Natural killer cell treated with Interleukin-12 subunit alpha and Interleukin-12 subunit beta and Interleukin-15 and Interleukin-18, amount 100 ng/mL, for 72 hours (primary cell): ENCODE measurements around the gene CACNA2D3. TPM values are rescaled to one million over a fixed set of nuclear protein-coding genes. Genes with fewer than 3 reads are reported as not detected.

ENCODE experiments used
- ATAC-seq, 2 donors: fragments of 150-1000 bp; cut with Tn5 transposase in 1 of 2; sonication (Bioruptor Pico), chemical (Tn5 transposase) in 1 of 2; 2 replicates each; pipeline ENCODE4 v1.10.0; 2021
- DNase-seq: peaks from one replicate; pipeline ENCODE4 v3.0.0; 2022; ENCODE audit warnings: low spot score
- H3K27ac Mint-ChIP-seq, 2 donors: 1 replicate in 1 of 2; 2 replicates in 1 of 2; pipeline ENCODE4 v1.8.0; 2022; ENCODE audit warnings: mixed read lengths in 2 of 2, mild to moderate bottlenecking in 1 of 2, moderate library complexity in 1 of 2
- H3K27me3 Mint-ChIP-seq, 2 donors: 1 replicate in 1 of 2; 2 replicates in 1 of 2; pipeline ENCODE4 v1.8.0; 2022; ENCODE audit warnings: mixed read lengths in 2 of 2
- H3K36me3 Mint-ChIP-seq: one replicate; pipeline ENCODE4 v1.8.0; 2022; ENCODE audit warnings: mixed read lengths
- H3K4me1 Mint-ChIP-seq, 2 donors: 1 replicate in 1 of 2; 2 replicates in 1 of 2; pipeline ENCODE4 v1.8.0; 2022; ENCODE audit warnings: low read depth in 2 of 2, mixed read lengths in 2 of 2, mild to moderate bottlenecking in 1 of 2
- H3K4me3 Mint-ChIP-seq: one replicate; pipeline ENCODE4 v1.8.0; 2022; ENCODE audit warnings: mixed read lengths
- H3K9me3 Mint-ChIP-seq: 2 replicates; pipeline ENCODE4 v1.8.0; 2022; ENCODE audit warnings: mixed read lengths
- total RNA-seq, 2 donors: library from RNA; stranded (reverse); gene quantifications; one replicate each; pipeline ENCODE4 v1.2.3, GENCODE V29; 2022

The CACNA2D3 gene
- total RNA-seq, 2 donors from 2014 or later = not detected

DNA sequence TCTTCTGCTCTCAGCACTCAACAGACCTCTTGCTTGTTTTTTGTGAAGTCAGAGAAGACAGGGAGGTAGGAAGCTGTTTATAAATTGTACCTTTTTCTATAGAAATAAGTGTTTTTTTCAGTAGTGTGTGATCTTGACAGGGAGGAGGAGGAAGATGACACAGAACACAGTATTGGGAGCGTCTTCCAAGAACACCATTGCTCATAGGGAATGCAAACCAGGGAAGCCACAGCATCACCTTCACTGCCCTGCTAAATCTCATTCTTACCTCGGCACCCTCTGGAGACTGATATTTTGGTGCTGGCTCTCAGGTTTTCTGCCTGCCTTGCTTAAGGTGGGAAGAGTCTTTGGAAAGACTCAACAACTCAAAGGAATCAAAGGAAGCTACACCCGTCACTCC is 636.1 kb downstream of the CACNA2D3 start:
- Mint-ChIP-seq H3K9me3 (peaks cover 3% of the 10 kb centered on the region), H3K4me1 (no peaks in the 10 kb centered on the region), H3K27me3 (no peaks in the 10 kb centered on the region), H3K4me3 (no peak overlapping the region), H3K36me3 (no peaks in the 10 kb centered on the region), H3K27ac (no peak overlapping the region)
- ATAC-seq (no peak), DNase-seq (no peak)

DNA sequence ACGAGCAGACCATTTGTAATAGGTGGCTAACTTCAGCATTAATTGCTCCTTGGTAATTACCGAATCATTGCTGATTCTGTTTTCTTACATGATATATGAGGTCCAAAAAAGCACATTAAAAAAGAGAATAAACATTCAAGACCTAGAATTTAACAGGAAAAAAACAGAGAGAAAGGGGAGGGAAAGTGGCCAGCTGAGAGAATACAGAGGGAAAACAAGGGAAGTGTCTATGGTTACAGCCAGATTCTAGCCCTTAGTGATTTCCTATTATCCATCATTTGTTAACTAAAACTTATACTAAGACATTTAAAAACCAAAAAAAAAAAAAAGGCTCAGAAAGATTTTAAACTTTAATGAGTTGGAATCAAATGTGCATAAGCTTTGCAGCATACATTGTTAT is 636.8 kb downstream of the CACNA2D3 start:
- Mint-ChIP-seq H3K9me3 (peaks cover 3% of the 10 kb centered on the region), H3K36me3 (no peaks in the 10 kb centered on the region), H3K4me1 (no peaks in the 10 kb centered on the region), H3K27me3 (no peaks in the 10 kb centered on the region), H3K27ac (no peak overlapping the region), H3K4me3 (no peak overlapping the region)
- no peak for DNase-seq
- ATAC-seq = no peak

DNA sequence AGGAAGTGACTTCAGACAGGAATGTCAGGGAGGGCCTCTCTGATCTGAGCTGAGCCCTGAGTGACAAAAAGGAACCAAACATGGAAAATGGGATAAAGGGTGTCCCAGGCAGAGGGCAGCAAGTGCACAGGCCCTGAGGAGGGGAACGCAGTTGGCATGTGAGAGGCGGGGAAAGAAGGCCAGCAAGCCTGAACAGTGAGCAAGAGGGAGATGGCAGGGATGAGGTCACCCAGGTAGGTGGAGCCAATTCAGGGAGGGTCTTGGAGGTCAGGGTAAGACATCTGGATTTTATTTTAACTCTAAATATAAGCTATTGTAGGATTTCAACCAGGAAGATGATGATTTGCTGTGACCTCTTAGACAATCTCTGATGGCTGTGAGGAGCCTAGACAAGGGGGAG is 637.8 kb downstream of the CACNA2D3 start:
- Mint-ChIP-seq H3K27ac (no peak overlapping the region), H3K4me3 (no peak overlapping the region), H3K27me3 (no peaks in the 10 kb centered on the region), H3K9me3 (peaks cover 3% of the 10 kb centered on the region), H3K4me1 (no peaks in the 10 kb centered on the region), H3K36me3 (no peaks in the 10 kb centered on the region)
- ATAC-seq = no peak
- DNase-seq = no peak

DNA sequence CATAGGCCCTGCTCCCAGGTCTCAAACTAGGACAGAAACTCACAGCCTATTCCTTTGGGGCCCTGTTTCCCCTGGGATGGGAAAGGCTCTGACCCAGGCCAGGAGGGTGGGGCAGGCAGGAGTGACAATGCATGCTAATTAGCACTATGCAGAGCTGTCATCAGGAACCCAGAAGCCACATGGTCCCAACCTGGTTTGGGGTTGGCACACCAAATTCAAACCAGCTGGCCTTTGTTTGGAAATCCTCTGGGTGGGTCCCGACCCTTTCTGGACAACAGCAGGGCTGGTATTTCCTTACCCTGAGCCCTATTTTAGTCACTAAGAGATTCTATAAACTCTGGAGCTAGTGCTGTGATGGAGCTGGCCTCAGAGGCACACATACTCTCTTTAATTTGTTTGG is 639.3 kb downstream of the CACNA2D3 start:
- Mint-ChIP-seq H3K4me3 (no peak overlapping the region), H3K36me3 (no peaks in the 10 kb centered on the region), H3K4me1 (no peaks in the 10 kb centered on the region), H3K27me3 (no peaks in the 10 kb centered on the region), H3K27ac (no peak overlapping the region), H3K9me3 (peaks cover 3% of the 10 kb centered on the region)
- DNase-seq (no peak), ATAC-seq (no peak)

DNA sequence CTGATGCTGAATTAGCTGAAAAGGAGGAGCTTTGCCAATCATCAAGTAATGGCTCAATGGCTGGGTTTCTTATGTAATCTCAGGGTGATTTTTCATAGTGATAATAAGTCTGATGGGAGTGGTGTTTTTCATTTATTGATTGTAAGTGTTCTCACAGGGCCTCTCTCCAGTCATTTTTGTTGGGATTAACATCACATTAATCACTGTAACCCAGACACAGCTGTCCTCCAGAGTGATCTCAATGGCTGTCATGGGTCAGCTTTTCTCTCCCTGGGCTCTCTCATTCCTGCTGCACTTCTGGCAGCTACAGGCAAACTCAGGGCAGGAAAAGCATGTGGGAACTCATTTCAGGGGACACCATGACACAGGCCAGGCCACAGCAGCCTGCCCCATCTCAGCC is 642.6 kb downstream of the CACNA2D3 start:
- DNase-seq (no peak), ATAC-seq (no peak)
- Mint-ChIP-seq H3K36me3 (no peaks in the 10 kb centered on the region), H3K4me3 (no peak overlapping the region), H3K9me3 (peaks cover 3% of the 10 kb centered on the region), H3K27me3 (no peaks in the 10 kb centered on the region), H3K27ac (no peak overlapping the region), H3K4me1 (no peaks in the 10 kb centered on the region)

DNA sequence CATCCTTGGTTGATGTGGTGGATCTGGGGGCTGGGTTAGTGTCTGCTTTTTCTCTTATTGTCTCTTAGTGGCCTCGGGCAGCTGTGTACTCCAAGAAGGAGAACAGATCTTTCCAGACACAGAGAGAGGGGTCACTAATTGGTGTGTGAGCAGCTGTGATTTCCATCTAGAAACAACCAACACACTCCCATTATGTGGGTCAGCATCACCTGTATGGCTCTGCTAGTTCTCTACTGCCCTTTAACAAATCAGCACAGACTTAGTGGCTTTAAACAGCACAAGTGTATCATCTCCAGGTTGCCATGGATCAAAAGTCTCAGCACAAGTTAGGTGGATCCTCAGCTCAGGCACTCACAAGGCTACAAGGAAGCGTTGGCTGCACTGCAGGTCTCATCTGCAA is 648.7 kb downstream of the CACNA2D3 start:
- Mint-ChIP-seq H3K27me3 (peaks cover 0 to 2% of the 10 kb centered on the region in 2 donors), H3K9me3 (no peaks in the 10 kb centered on the region), H3K27ac (no peak overlapping the region), H3K36me3 (no peaks in the 10 kb centered on the region), H3K4me1 (no peaks in the 10 kb centered on the region), H3K4me3 (no peak overlapping the region)
- no peak for DNase-seq
- ATAC-seq = no peak

DNA sequence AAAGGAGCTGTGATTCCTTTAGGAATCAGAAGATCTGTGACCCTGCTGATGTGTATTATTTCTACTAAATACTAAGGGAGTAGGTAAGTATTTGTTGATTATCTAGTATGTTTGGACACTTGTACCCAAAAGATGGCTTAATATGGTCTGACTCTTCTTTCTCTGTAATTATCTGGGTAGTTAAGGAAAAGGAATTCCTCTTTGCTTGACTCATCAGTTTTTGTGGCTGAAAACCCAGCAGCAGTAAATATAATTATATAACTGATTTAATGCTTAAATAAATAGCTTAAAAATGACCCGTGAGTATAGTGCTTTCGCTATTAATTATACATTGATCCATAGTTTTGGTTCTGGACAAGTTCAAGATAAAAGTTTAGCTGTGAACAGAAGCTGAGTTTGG is 649.7 kb downstream of the CACNA2D3 start:
- H3K4me1 Mint-ChIP-seq = no peaks in the 10 kb centered on the region
- DNase-seq (no peak), ATAC-seq (no peak)
- no peak overlapping the region for H3K4me3 Mint-ChIP-seq
- H3K36me3 Mint-ChIP-seq = no peaks in the 10 kb centered on the region
- H3K27ac Mint-ChIP-seq = no peak overlapping the region
- H3K9me3 Mint-ChIP-seq = no peaks in the 10 kb centered on the region
- peaks cover 0 to 2% of the 10 kb centered on the region in 2 donors for H3K27me3 Mint-ChIP-seq

DNA sequence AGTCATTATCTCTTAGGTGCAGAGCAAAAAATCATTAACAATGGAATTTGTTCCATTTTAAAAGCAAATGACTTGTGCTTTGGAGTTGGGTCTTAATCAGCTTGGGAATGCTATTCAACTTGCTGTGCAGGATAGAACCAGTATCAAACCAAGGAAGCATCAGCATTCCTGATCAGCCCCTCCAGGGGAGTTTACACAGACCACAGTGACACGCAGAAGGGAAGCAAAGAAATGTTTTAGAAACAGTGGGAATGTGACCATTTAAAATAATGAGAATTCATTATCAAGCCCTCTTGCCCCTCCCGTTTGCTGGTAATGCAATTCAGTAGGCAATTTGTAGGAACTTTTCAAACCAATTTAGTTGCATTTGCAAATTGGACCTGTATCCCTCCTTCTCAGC is 650.4 kb downstream of the CACNA2D3 start:
- Mint-ChIP-seq H3K4me3 (no peak overlapping the region), H3K9me3 (no peaks in the 10 kb centered on the region), H3K4me1 (no peaks in the 10 kb centered on the region), H3K27ac (no peak overlapping the region), H3K27me3 (peaks cover 0 to 2% of the 10 kb centered on the region in 2 donors), H3K36me3 (no peaks in the 10 kb centered on the region)
- DNase-seq (no peak), ATAC-seq (no peak)

DNA sequence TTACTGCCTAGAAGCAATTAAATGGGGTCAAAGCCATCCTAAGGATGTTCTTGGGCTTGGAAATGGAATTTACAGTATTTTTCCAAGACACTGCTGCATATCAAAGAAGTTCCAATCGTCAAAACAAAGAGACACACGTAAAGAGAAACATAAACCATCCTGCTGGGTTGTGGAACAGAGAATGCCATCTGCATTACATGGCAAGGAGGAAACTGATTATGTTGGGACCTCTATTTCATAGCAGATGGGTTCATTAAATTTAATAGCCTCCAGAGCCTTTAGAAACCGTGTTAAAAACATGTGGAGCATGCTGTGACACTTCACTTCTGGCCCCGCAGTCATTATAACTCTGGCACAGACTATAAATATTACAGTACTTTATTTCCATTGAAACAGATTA is 650.9 kb downstream of the CACNA2D3 start:
- H3K9me3 Mint-ChIP-seq = no peaks in the 10 kb centered on the region

DNA sequence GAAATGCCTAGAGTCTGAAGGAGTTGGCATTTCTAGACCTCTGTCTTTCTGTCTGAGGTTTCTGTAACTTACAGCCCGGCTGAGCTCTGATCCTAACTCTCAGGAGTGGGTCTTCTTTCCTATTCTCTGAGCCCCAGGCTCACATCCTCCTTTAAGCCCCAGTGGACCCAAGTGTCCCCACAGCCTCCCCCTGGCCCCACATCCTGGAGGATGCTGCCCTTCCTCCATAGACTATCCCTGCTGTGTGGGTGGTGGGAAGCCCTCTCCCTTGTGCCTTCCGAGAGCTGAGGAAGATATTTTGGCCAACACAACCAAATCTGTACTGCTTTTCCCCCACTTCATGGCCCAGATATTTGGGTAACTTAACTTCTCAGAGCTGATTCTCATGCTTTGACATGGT is 654.2 kb downstream of the CACNA2D3 start:
- Mint-ChIP-seq H3K27ac (no peak overlapping the region), H3K4me1 (no peaks in the 10 kb centered on the region), H3K4me3 (no peak overlapping the region), H3K27me3 (peaks cover 0 to 2% of the 10 kb centered on the region in 2 donors), H3K9me3 (no peaks in the 10 kb centered on the region), H3K36me3 (no peaks in the 10 kb centered on the region)
- DNase-seq (no peak), ATAC-seq (no peak)

More for the DNA sequence above, 650.9 kb downstream of the CACNA2D3 start:
- Mint-ChIP-seq H3K27me3 (peaks cover 0 to 2% of the 10 kb centered on the region in 2 donors), H3K36me3 (no peaks in the 10 kb centered on the region), H3K27ac (no peak overlapping the region), H3K4me1 (no peaks in the 10 kb centered on the region), H3K4me3 (no peak overlapping the region)
- DNase-seq (no peak), ATAC-seq (no peak)

DNA sequence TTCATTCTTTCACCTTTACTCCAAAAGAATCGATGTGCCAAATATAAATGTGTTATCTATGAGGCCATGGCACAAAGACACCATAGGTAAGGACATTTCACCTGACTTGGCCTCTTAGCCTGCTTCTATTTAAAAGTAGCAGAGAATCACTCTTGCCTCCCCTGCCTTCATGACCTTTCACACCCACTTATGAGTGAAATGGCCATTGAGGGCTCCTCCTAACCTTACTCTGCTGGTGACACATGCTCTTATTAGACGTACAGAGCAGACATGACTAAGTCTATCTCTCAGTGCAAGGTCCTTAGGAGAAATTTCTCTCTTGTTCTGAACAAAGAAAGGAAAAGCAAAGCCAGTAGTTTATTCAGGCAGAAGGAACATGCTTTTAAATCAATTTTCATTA is 654.8 kb downstream of the CACNA2D3 start:
- no peak for DNase-seq
- no peaks in the 10 kb centered on the region for H3K36me3 Mint-ChIP-seq
- H3K27ac Mint-ChIP-seq = no peak overlapping the region
- no peaks in the 10 kb centered on the region for H3K9me3 Mint-ChIP-seq
- no peak overlapping the region for H3K4me3 Mint-ChIP-seq
- H3K4me1 Mint-ChIP-seq = no peaks in the 10 kb centered on the region
- H3K27me3 Mint-ChIP-seq = peaks cover 0 to 2% of the 10 kb centered on the region in 2 donors
- no peak for ATAC-seq

DNA sequence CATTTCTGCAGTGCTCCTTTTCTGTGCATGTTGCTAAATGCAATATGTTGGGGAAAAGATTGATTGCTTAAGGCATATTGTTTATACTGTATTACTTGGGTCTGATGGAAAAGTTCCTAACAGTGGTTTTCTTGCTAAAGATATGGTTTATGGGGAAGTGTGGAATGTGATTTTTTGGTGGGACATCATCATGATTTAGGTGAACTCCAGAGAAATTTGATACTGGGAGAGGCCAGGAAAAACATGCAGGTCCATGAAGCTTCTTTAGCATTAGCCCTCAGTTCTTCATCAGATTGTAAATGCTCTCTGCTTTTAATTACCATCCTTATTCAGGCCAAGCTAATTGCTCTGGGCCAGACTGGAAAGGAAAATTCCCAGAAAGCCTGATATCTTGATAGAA is 658.0 kb downstream of the CACNA2D3 start:
- H3K4me3 Mint-ChIP-seq = no peak overlapping the region
- H3K4me1 Mint-ChIP-seq = no peaks in the 10 kb centered on the region
- H3K9me3 Mint-ChIP-seq = peaks cover 3% of the 10 kb centered on the region
- no peak overlapping the region for H3K27ac Mint-ChIP-seq
- no peaks in the 10 kb centered on the region for H3K36me3 Mint-ChIP-seq
- DNase-seq = no peak
- no peaks in the 10 kb centered on the region for H3K27me3 Mint-ChIP-seq
- no peak for ATAC-seq

DNA sequence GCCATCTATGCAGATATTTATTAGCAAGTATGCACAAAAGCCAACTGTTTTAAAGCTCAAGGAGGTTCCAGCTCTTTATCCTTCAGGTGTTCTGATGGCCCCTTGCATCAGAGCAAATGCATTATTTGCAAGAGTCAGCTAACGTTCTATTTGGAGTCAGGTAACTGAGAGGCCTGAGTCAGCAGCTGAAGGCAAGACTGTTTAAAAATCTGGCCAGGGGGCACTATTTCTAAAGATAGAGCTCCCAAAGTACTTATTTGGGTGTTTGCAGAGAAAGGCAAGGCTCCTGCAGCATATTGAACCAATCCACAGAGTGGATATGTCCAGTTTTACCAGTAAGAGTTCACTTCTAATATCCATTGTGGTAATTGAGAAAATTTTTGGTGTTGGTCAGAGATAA is 659.4 kb downstream of the CACNA2D3 start:
- Mint-ChIP-seq H3K27me3 (no peaks in the 10 kb centered on the region), H3K4me3 (no peak overlapping the region), H3K36me3 (no peaks in the 10 kb centered on the region), H3K27ac (no peak overlapping the region), H3K4me1 (no peaks in the 10 kb centered on the region), H3K9me3 (peaks cover 3% of the 10 kb centered on the region)
- no peak for DNase-seq
- no peak for ATAC-seq

DNA sequence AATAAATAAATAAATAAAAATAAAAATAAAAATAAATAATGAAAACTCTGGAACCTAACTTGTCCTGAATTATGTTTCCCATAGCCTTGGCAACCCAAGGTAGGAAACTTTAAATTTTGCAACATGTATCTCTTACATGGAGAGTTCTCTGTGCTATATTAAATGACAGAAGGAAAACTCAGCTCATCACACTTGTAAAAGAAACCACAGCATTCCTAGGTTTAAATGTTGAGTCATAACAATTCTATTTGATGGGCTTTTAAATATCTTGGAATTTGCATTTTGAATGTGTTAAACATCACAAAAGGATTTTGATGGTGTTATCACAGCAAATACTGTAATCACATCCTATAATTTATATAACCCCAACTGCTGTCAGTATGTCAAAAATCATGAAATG is 661.3 kb downstream of the CACNA2D3 start:
- DNase-seq = no peak
- Mint-ChIP-seq H3K36me3 (no peaks in the 10 kb centered on the region), H3K27ac (no peak overlapping the region), H3K9me3 (peaks cover 3% of the 10 kb centered on the region), H3K27me3 (no peaks in the 10 kb centered on the region), H3K4me1 (no peaks in the 10 kb centered on the region), H3K4me3 (no peak overlapping the region)
- ATAC-seq = no peak

DNA sequence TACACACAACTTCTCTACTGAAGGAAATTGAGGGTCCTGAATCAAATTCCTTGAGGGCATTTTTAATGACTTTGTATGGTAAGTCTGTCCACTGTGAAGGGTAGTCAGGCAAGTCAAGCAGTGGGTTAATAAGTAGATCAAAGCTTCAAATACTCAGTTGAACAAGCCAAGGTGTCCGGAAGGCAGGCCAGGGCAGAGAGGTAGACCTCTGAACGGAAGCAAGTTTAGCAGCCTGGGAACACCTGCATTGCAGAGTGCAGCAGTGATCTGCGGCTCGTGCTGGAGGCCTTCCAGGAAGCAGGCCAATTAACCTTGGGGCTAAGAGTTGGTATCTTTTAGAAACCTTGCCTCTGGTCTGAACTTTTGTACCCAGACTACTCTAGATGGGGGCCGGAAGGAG is 661.7 kb downstream of the CACNA2D3 start:
- H3K9me3 Mint-ChIP-seq = peaks cover 3% of the 10 kb centered on the region
- no peak overlapping the region for H3K27ac Mint-ChIP-seq
- no peak overlapping the region for H3K4me3 Mint-ChIP-seq
- ATAC-seq = no peak
- H3K36me3 Mint-ChIP-seq = no peaks in the 10 kb centered on the region
- no peaks in the 10 kb centered on the region for H3K4me1 Mint-ChIP-seq
- no peaks in the 10 kb centered on the region for H3K27me3 Mint-ChIP-seq
- no peak for DNase-seq
